ENCODE results near the gene PXDN. TPM values are rescaled to one million over a fixed set of nuclear protein-coding genes. Genes with fewer than 3 reads are reported as not detected.

PXDN gene
- total RNA-seq, 1 experiment from 2014 or later, result 125 TPM

- H3F3A ChIP-seq (ENCODE audit: low read length, unreplicated experiment), result no peaks in the 10 kb centered on the region
- no peaks in the 10 kb centered on the region for H3K9me3 ChIP-seq (ENCODE audit: low read length)
- TF ChIP-seq EZH2 (IDR thresholded peaks at IDR 0.05; ENCODE audit: low read length, unreplicated experiment) (no peak), CTCF (conservative IDR thresholded peaks at IDR 0.05; ENCODE audit: low read depth, low read length) (no peak), EZH2phosphoT487 (IDR thresholded peaks at IDR 0.05; ENCODE audit: borderline replicate concordance, low read length) (no peak)
- peaks cover 31% of the 10 kb centered on the region for H3K79me2 ChIP-seq (ENCODE audit: low read length)
- no peaks in the 10 kb centered on the region for H3K9me2 ChIP-seq (replicated peaks; ENCODE audit: low read length)
- H3K27me3 ChIP-seq (ENCODE audit: low read length), result no peaks in the 10 kb centered on the region
- intact Hi-C loops (cut with micrococcal nuclease), result no loop called here
- no peak overlapping the region for H3K4me3 ChIP-seq (ENCODE audit: low read length)
- H3K4me1 ChIP-seq (ENCODE audit: insufficient read depth, low read length), result no peaks in the 10 kb centered on the region
- ChIA-PET POLR2A (ENCODE audit: unreplicated experiment) (no interaction called here), CTCF (no interaction called here)
- no peaks in the 10 kb centered on the region for H4K20me1 ChIP-seq (ENCODE audit: low read length)
- H3K36me3 ChIP-seq (ENCODE audit: low read depth, low read length), result peaks cover 80% of the 10 kb centered on the region
- H3K9ac ChIP-seq (ENCODE audit: low read length), result no peak overlapping the region
- H3K27ac ChIP-seq (ENCODE audit: low read length), result no peak overlapping the region
- no peak for DNase-seq
- H2AFZ ChIP-seq (ENCODE audit: low read length), result no peak overlapping the region
- H3K4me2 ChIP-seq (ENCODE audit: low read length), result no peak overlapping the region
- no TSS peak for BruUV-seq (replicated peaks)
- ATAC-seq, result no peak
Observed at GRCh38 chr2:1647417-1648240, 96.7 kb downstream of the PXDN start.

- H3F3A ChIP-seq (ENCODE audit: low read length, unreplicated experiment), result no peaks in the 10 kb centered on the region
- H3K27ac ChIP-seq (ENCODE audit: low read length), result no peak overlapping the region
- no peak overlapping the region for H2AFZ ChIP-seq (ENCODE audit: low read length)
- H4K20me1 ChIP-seq (ENCODE audit: low read length), result no peaks in the 10 kb centered on the region
- H3K9me3 ChIP-seq (ENCODE audit: low read length), result no peaks in the 10 kb centered on the region
- no TSS peak for BruUV-seq (replicated peaks)
- intact Hi-C loops (cut with micrococcal nuclease), result no loop called here
- peaks cover 78% of the 10 kb centered on the region for H3K36me3 ChIP-seq (ENCODE audit: low read depth, low read length)
- no peak overlapping the region for H3K4me3 ChIP-seq (ENCODE audit: low read length)
- no peaks in the 10 kb centered on the region for H3K4me1 ChIP-seq (ENCODE audit: insufficient read depth, low read length)
- no peak overlapping the region for H3K9ac ChIP-seq (ENCODE audit: low read length)
- ChIA-PET CTCF (interaction anchor here (0.6 kb wide), 1 partner anchor 29 kb away, joined by 3 read pairs; no protein-coding TSS in a partner anchor), POLR2A (ENCODE audit: unreplicated experiment) (no interaction called here)
- peaks cover 31% of the 10 kb centered on the region for H3K79me2 ChIP-seq (ENCODE audit: low read length)
- TF ChIP-seq EZH2 (IDR thresholded peaks at IDR 0.05; ENCODE audit: low read length, unreplicated experiment), result no peak
- no peak for TF ChIP-seq CTCF (conservative IDR thresholded peaks at IDR 0.05; ENCODE audit: low read depth, low read length)
- no peak for TF ChIP-seq EZH2phosphoT487 (IDR thresholded peaks at IDR 0.05; ENCODE audit: borderline replicate concordance, low read length)
- H3K4me2 ChIP-seq (ENCODE audit: low read length), result no peak overlapping the region
- DNase-seq (no peak), ATAC-seq (no peak)
- H3K27me3 ChIP-seq (ENCODE audit: low read length), result no peaks in the 10 kb centered on the region
- no peaks in the 10 kb centered on the region for H3K9me2 ChIP-seq (replicated peaks; ENCODE audit: low read length)
Observed at GRCh38 chr2:1645761-1646476, 98.4 kb downstream of the PXDN start.

- Histone ChIP-seq H3K36me3 (ENCODE audit: low read depth, low read length) (peaks cover 64% of the 10 kb centered on the region), H3K27ac (ENCODE audit: low read length) (no peak overlapping the region), H3K4me2 (ENCODE audit: low read length) (no peak overlapping the region), H3K4me1 (ENCODE audit: insufficient read depth, low read length) (no peaks in the 10 kb centered on the region), H4K20me1 (ENCODE audit: low read length) (no peaks in the 10 kb centered on the region), H3K4me3 (ENCODE audit: low read length) (no peak overlapping the region), H3K27me3 (ENCODE audit: low read length) (no peaks in the 10 kb centered on the region), H3K9me3 (ENCODE audit: low read length) (no peaks in the 10 kb centered on the region), H3K79me2 (ENCODE audit: low read length) (peaks cover 26% of the 10 kb centered on the region), H3K9ac (ENCODE audit: low read length) (no peak overlapping the region), H3F3A (ENCODE audit: low read length, unreplicated experiment) (no peaks in the 10 kb centered on the region), H2AFZ (ENCODE audit: low read length) (no peak overlapping the region), H3K9me2 (replicated peaks; ENCODE audit: low read length) (no peaks in the 10 kb centered on the region)
- DNase-seq (no peak), ATAC-seq (no peak)
- BruUV-seq (replicated peaks), result no TSS peak
- TF ChIP-seq EZH2 (IDR thresholded peaks at IDR 0.05; ENCODE audit: low read length, unreplicated experiment), result no peak
- no peak for TF ChIP-seq EZH2phosphoT487 (IDR thresholded peaks at IDR 0.05; ENCODE audit: borderline replicate concordance, low read length)
- no peak for TF ChIP-seq CTCF (conservative IDR thresholded peaks at IDR 0.05; ENCODE audit: low read depth, low read length)
- ChIA-PET CTCF (no interaction called here), POLR2A (ENCODE audit: unreplicated experiment) (no interaction called here)
- intact Hi-C loops (cut with micrococcal nuclease), result no loop called here
Observed at GRCh38 chr2:1644427-1644826, 99.9 kb downstream of the PXDN start.

Measured in PC-3 (cell line).